IMR-90 (cell line): ENCODE measurements around the gene ACAN.

Experiments used
- CEBPB ChIP-seq: IDR thresholded peaks from 2 replicates; pipeline ENCODE4 v1.6.1; 2012; ENCODE audit warnings: low read depth, low read length, improper control_type of control experiment
- POLR2A ChIP-seq: IDR thresholded peaks from 2 replicates; pipeline ENCODE4 v1.6.1; 2012; ENCODE audit warnings: mild to moderate bottlenecking, low read depth, low read length
- TF ChIP-seq, protein P1 (sequence below): conservative IDR thresholded peaks from 2 replicates; pipeline ENCODE4 v1.5.1; 2012; ENCODE audit warnings: mild to moderate bottlenecking, low read depth, low read length, improper control_type of control experiment

DNA sequence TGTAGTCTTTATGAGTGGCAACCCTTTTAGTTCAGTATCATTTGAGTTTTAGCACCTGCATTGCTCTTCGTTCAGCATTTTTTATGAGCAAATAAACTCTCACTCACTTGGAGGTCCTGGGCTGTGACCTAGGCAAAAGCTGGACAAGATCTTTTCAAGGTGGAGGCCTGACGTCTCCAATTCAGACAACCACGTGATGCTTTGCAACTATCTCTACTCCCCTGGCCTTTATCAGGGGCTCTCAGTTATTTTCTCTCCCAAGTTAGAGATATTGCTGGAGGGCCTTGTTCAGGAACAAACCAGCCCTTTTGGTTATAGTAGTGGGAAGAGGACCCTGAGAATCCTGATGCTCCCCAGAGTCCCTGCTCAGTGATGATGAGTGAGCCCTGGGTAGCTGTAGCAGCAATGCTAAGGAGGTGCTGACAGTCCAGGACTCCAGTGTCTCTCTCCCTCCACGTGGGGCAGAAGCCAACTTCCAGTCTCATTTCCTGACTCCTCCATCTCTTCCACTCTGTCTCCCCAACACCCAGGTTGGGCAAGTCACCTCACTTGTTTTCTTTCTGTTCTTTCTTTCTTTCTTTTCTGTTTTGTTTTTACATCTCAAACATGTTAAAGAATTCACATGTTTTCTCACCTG is 61.7 kb downstream of the ACAN start:
- TF ChIP-seq, protein P1, sequence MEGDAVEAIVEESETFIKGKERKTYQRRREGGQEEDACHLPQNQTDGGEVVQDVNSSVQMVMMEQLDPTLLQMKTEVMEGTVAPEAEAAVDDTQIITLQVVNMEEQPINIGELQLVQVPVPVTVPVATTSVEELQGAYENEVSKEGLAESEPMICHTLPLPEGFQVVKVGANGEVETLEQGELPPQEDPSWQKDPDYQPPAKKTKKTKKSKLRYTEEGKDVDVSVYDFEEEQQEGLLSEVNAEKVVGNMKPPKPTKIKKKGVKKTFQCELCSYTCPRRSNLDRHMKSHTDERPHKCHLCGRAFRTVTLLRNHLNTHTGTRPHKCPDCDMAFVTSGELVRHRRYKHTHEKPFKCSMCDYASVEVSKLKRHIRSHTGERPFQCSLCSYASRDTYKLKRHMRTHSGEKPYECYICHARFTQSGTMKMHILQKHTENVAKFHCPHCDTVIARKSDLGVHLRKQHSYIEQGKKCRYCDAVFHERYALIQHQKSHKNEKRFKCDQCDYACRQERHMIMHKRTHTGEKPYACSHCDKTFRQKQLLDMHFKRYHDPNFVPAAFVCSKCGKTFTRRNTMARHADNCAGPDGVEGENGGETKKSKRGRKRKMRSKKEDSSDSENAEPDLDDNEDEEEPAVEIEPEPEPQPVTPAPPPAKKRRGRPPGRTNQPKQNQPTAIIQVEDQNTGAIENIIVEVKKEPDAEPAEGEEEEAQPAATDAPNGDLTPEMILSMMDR, result no peak
- TF ChIP-seq CEBPB, result no peak
- TF ChIP-seq POLR2A, result no peak
